Panc1 (cell line): ENCODE measurements around the gene SERPINB2. TPM values are rescaled to one million over a fixed set of nuclear protein-coding genes. Genes with fewer than 3 reads are reported as not detected.

Experiments used
- ATAC-seq: fragments of 200-7000 bp; cut with Tn5 transposase; 2 replicates; pipeline ENCODE4 v1.9.1; 2020; ENCODE audit warnings: mild to moderate bottlenecking, moderate library complexity
- BruUV-seq: library from RNA; stranded (reverse); fragments of 400-500 nt; replicated peaks from 2 replicates; lab custom pipeline; 2021; lab: Mats Ljungman, UMichigan
- CTCF ChIA-PET: fragments of 300-600 bp; sonication (Branson Sonifier 250); formaldehyde crosslinking; loops from one replicate; lab custom pipeline; 2022; ENCODE audit warnings: antibody characterized with exemption; lab: Charles Lee
- POLR2A ChIA-PET: fragments of 300-600 bp; sonication (Branson Sonifier 250); formaldehyde crosslinking; loops from one replicate; lab custom pipeline; 2022; ENCODE audit warnings: antibody characterized with exemption; lab: Charles Lee
- DNase-seq: peaks from one replicate; pipeline ENCODE4 v3.0.0-alpha.2; 2010; ENCODE audit warnings: low read depth, low spot score
- H3K27ac ChIP-seq: 2 replicates; pipeline ENCODE4 v1.5.1; 2011; ENCODE audit warnings: mild to moderate bottlenecking, low read length, inconsistent platforms
- H3K27me3 ChIP-seq: fragments of 200-500 bp; sonication (Bioruptor generic); 2 replicates; pipeline ENCODE4 v1.6.0; 2014; ENCODE audit warnings: low read length, inconsistent platforms; ENCODE audit not compliant: control insufficient read depth, insufficient read depth
- H3K36me3 ChIP-seq: fragments of 200-500 bp; sonication (Bioruptor generic); 2 replicates; pipeline ENCODE4 v1.5.1; 2014; ENCODE audit warnings: inconsistent platforms, mild to moderate bottlenecking, low read length, moderate library complexity; ENCODE audit not compliant: control insufficient read depth, insufficient read depth
- H3K4me1 ChIP-seq: 2 replicates; pipeline ENCODE4 v1.5.1; 2011; ENCODE audit warnings: inconsistent platforms, mild to moderate bottlenecking, low read length, moderate library complexity; ENCODE audit not compliant: control insufficient read depth, insufficient read depth
- H3K4me3 ChIP-seq, 2 experiments: 2 replicates each; pipeline ENCODE4 v1.5.1; 2011 to 2012; ENCODE audit warnings: low read depth in 2 of 2, low read length in 2 of 2, mild to moderate bottlenecking in 2 of 2, inconsistent platforms in 1 of 2, moderate library complexity in 1 of 2
- H3K9me3 ChIP-seq: fragments of 200-500 bp; sonication (Bioruptor generic); 2 replicates; pipeline ENCODE4 v1.5.1; 2014; ENCODE audit warnings: low read depth, mild to moderate bottlenecking, inconsistent platforms, low read length, moderate library complexity; ENCODE audit not compliant: control insufficient read depth, insufficient read depth
- POLR2AphosphoS5 ChIP-seq: IDR thresholded peaks from 2 replicates; pipeline ENCODE4 v1.6.1; 2012; ENCODE audit warnings: mild to moderate bottlenecking, low read depth, low read length, moderate library complexity
- SIN3A ChIP-seq: IDR thresholded peaks from 2 replicates; pipeline ENCODE4 v1.6.1; 2012; ENCODE audit warnings: low read depth, mild to moderate bottlenecking, low read length, moderate library complexity, borderline replicate concordance; ENCODE audit not compliant: insufficient read depth
- TCF7L2 ChIP-seq: IDR thresholded peaks from 2 replicates; pipeline ENCODE4 v1.6.1; 2011; ENCODE audit warnings: mild to moderate bottlenecking, low read depth, low read length, inconsistent platforms
- in situ Hi-C: cut with HindIII; loops from 2 replicates; pipeline ENCODE4 v1.10.0; 2016; ENCODE audit warnings: low sequenced_read_pairs, low pct_unique_long_range_greater_than_20kb
- intact Hi-C: fragments of 100-400 bp; cut with micrococcal nuclease; formaldehyde crosslinking; loops from one replicate; pipeline ENCODE4 v1.10.0; 2022; ENCODE audit not compliant: unreplicated experiment
- total RNA-seq: library from RNA; stranded (reverse); gene quantifications from one replicate; pipeline ENCODE4 v1.2.1, GENCODE V29; 2021; ENCODE audit not compliant: unreplicated experiment
- TF ChIP-seq, protein P1 (sequence below), 2 experiments: IDR thresholded peaks; 2 replicates each; pipeline ENCODE4 v1.6.1; 2011 to 2012; ENCODE audit warnings: low read depth in 2 of 2, control low read depth in 1 of 2, low read length in 1 of 2, mild to moderate bottlenecking in 1 of 2, moderate library complexity in 1 of 2; ENCODE audit not compliant: insufficient read depth in 1 of 2
- TF ChIP-seq, protein P2 (sequence below): fragments of 450-650 bp; IDR thresholded peaks from 2 replicates; pipeline ENCODE4 v1.5.1; 2017; ENCODE audit warnings: mild to moderate bottlenecking

SERPINB2 gene
- total RNA-seq, 1 experiment from 2014 or later: not detected

DNA sequence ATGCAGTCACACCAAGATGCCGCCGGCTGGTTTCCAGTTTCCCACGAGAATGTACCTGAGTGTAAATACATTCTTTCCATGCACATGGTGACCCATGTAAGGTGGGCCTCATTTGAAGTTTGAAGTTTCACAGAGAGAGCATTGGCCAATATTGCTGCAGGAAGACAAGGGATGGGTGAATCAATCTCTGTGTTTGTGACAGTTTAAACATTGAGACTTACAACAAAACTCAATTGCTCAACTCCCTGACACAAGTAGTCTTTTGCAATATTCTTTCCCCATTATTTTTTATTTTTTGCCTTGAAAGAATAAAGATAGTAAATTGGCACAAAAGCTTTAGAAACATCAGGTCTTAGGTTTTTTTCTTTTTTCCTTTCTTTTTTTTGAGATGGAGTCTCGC lies 5.1 kb downstream of the SERPINB2 start:
- no peak overlapping the region for H3K27ac ChIP-seq
- TF ChIP-seq, protein P1, sequence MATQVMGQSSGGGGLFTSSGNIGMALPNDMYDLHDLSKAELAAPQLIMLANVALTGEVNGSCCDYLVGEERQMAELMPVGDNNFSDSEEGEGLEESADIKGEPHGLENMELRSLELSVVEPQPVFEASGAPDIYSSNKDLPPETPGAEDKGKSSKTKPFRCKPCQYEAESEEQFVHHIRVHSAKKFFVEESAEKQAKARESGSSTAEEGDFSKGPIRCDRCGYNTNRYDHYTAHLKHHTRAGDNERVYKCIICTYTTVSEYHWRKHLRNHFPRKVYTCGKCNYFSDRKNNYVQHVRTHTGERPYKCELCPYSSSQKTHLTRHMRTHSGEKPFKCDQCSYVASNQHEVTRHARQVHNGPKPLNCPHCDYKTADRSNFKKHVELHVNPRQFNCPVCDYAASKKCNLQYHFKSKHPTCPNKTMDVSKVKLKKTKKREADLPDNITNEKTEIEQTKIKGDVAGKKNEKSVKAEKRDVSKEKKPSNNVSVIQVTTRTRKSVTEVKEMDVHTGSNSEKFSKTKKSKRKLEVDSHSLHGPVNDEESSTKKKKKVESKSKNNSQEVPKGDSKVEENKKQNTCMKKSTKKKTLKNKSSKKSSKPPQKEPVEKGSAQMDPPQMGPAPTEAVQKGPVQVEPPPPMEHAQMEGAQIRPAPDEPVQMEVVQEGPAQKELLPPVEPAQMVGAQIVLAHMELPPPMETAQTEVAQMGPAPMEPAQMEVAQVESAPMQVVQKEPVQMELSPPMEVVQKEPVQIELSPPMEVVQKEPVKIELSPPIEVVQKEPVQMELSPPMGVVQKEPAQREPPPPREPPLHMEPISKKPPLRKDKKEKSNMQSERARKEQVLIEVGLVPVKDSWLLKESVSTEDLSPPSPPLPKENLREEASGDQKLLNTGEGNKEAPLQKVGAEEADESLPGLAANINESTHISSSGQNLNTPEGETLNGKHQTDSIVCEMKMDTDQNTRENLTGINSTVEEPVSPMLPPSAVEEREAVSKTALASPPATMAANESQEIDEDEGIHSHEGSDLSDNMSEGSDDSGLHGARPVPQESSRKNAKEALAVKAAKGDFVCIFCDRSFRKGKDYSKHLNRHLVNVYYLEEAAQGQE (IDR thresholded peaks at IDR 0.05; ENCODE audit: insufficient read depth in 1 of 2, low read depth in 2 of 2, low read length in 1 of 2): no peak
- TF ChIP-seq TCF7L2 (no peak), POLR2AphosphoS5 (no peak), SIN3A (no peak)
- TF ChIP-seq, protein P2, sequence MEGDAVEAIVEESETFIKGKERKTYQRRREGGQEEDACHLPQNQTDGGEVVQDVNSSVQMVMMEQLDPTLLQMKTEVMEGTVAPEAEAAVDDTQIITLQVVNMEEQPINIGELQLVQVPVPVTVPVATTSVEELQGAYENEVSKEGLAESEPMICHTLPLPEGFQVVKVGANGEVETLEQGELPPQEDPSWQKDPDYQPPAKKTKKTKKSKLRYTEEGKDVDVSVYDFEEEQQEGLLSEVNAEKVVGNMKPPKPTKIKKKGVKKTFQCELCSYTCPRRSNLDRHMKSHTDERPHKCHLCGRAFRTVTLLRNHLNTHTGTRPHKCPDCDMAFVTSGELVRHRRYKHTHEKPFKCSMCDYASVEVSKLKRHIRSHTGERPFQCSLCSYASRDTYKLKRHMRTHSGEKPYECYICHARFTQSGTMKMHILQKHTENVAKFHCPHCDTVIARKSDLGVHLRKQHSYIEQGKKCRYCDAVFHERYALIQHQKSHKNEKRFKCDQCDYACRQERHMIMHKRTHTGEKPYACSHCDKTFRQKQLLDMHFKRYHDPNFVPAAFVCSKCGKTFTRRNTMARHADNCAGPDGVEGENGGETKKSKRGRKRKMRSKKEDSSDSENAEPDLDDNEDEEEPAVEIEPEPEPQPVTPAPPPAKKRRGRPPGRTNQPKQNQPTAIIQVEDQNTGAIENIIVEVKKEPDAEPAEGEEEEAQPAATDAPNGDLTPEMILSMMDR: no peak
- intact Hi-C loops (loop anchor here (5.0 kb wide), 2 partner anchors 85 to 100 kb away; no protein-coding TSS in a partner anchor), in situ Hi-C loops (no loop called here)
- no peak overlapping the region for H3K4me3 ChIP-seq
- DNase-seq (no peak), ATAC-seq (no peak)
- H3K27me3 ChIP-seq: no peaks in the 10 kb centered on the region
- CTCF ChIA-PET: no interaction called here
- POLR2A ChIA-PET: no interaction called here
- no peaks in the 10 kb centered on the region for H3K9me3 ChIP-seq
- no peaks in the 10 kb centered on the region for H3K36me3 ChIP-seq
- no peaks in the 10 kb centered on the region for H3K4me1 ChIP-seq
- BruUV-seq: no TSS peak

GRCh38 chr18:63894106-63894772 lies 6.7 kb downstream of the SERPINB2 start:
- ATAC-seq: no peak
- CTCF ChIA-PET: no interaction called here

More at GRCh38 chr18:63894106-63894772, 6.7 kb downstream of the SERPINB2 start:
- no peak for DNase-seq
- Histone ChIP-seq H3K27me3 (no peaks in the 10 kb centered on the region), H3K9me3 (no peaks in the 10 kb centered on the region), H3K27ac (no peak overlapping the region), H3K4me1 (no peaks in the 10 kb centered on the region), H3K4me3 (no peak overlapping the region), H3K36me3 (no peaks in the 10 kb centered on the region)
- TF ChIP-seq POLR2AphosphoS5 (no peak), TCF7L2 (no peak), SIN3A (no peak)
- TF ChIP-seq, protein P2: no peak
- TF ChIP-seq, protein P1 (IDR thresholded peaks at IDR 0.05; ENCODE audit: insufficient read depth in 1 of 2, low read depth in 2 of 2, low read length in 1 of 2): no peak
- intact Hi-C loops: loop anchor here (5.0 kb wide), 2 partner anchors 83 to 98 kb away; no protein-coding TSS in a partner anchor
- POLR2A ChIA-PET: no interaction called here
- in situ Hi-C loops: no loop called here
- no TSS peak for BruUV-seq
